K562 (cell line): Measurements from ENCODE around the gene NOS2. TPM values are rescaled to one million over a fixed set of nuclear protein-coding genes. Genes with fewer than 3 reads are reported as not detected.

Source experiments
- ADNP ChIP-seq: fragments of 200-800 bp; sonication (Bioruptor generic); IDR thresholded peaks from 2 replicates; pipeline ENCODE4 v1.6.1; 2016; ENCODE audit warnings: missing genetic modification characterization, missing compliant biosample characterization
- ARID3B ChIP-seq: fragments of 250-450 bp; sonication (Bioruptor Pico); IDR thresholded peaks from 2 replicates; pipeline ENCODE4 v1.4.0; 2020; ENCODE audit warnings: borderline replicate concordance
- CHD7 ChIP-seq: fragments of 200-600 bp; sonication (generic); IDR thresholded peaks from one replicate; pipeline ENCODE4 v1.6.1; 2012; ENCODE audit warnings: mild to moderate bottlenecking, low read depth, low read length, inconsistent platforms
- HDAC2 ChIP-seq: fragments of 450-650 bp; IDR thresholded peaks from 2 replicates; pipeline ENCODE4 v1.6.1; 2016; ENCODE audit warnings: mild to moderate bottlenecking
- RBM15 ChIP-seq: fragments of 200-400 bp; formaldehyde crosslinking; IDR thresholded peaks from 2 replicates; pipeline ENCODE4 v1.6.1; 2018; ENCODE audit warnings: mild to moderate bottlenecking, low read length, moderate library complexity; ENCODE audit not compliant: insufficient read depth
- RNF219 ChIP-seq: fragments of 250-450 bp; sonication (Bioruptor Pico); IDR thresholded peaks from 2 replicates; pipeline ENCODE4 v1.5.0; 2022; ENCODE audit warnings: mild to moderate bottlenecking
- TAF15 ChIP-seq: fragments of 200-400 bp; formaldehyde crosslinking; IDR thresholded peaks from 2 replicates; pipeline ENCODE4 v1.6.1; 2017; ENCODE audit warnings: mild to moderate bottlenecking, low read depth, low read length, moderate library complexity
- polyA plus RNA-seq, 8 experiments: library from polyadenylated mRNA; depleted of rRNA in 4 of 8; stranded (reverse) in 5 of 8; unstranded in 3 of 8; fragments of >200 nt; fragmentation: Nextera tagmentation in 2 of 8; fragmentation: Illumina TruSeq in 1 of 8; extraction: Ambion mirVana in 2 of 8; extraction: Trizol in 1 of 8; gene quantifications; 2 replicates each; pipeline versions ENCODE4 v1.2.1 to v1.2.3, GENCODE V29; 2011 to 2014; ENCODE audit warnings: inconsistent platforms in 1 of 8, missing spikeins in 1 of 8
- total RNA-seq, 7 experiments: library from RNA; depleted of rRNA in 6 of 7; stranded (reverse); fragments of >200 nt in 6 of 7; fragmentation: Illumina TruSeq in 2 of 7; extraction: Trizol in 2 of 7; gene quantifications; 2 replicates each; pipeline versions ENCODE4 v1.2.1 to v1.2.3, GENCODE V29; 2011 to 2021; ENCODE audit warnings: low replicate concordance in 1 of 7

NOS2 gene
- total and polyA plus RNA-seq, 9 of the 15 experiments (the other 6 are each of a cell fraction or from before 2014, with no cell fraction given), result not detected

- no peak for TF ChIP-seq RNF219
- TF ChIP-seq HDAC2, result no peak
- no peak for TF ChIP-seq TAF15
- TF ChIP-seq ARID3B (CRISPR knock-in tag), result no peak
- no peak for TF ChIP-seq RBM15
- no peak for TF ChIP-seq CHD7
- no peak for TF ChIP-seq ADNP (tag)
Measured at GRCh38 chr17:27846042-27846655, 45.8 kb upstream of the NOS2 start (continued).
